ENCODE measurements around the gene KCNK6. TPM values are rescaled to one million over a fixed set of nuclear protein-coding genes. Genes with fewer than 3 reads are reported as not detected.
"Not testable (repeated sequence)": the region's sequence is repeated elsewhere in the genome, so short reads cannot be mapped to it uniquely, and the experiment has no call there.

KCNK6 gene
- total and polyA plus RNA-seq, 2 of the 8 experiments (the other 6 are each of a cell fraction or from before 2014, with no cell fraction given): 10.6 to 13.3 TPM

GRCh38 chr19:38362946-38363688 lies 43.5 kb downstream of the KCNK6 start:
- not testable (repeated sequence) for H2AFZ ChIP-seq (ENCODE audit: low read length); H3K79me2 ChIP-seq (ENCODE audit: control insufficient read depth in 1 of 2, insufficient read depth in 2 of 2, low read length in 2 of 2); H2BK12ac ChIP-seq (ENCODE audit: low read depth, low read length); H3K23ac ChIP-seq (ENCODE audit: insufficient read length); H3K9me3 ChIP-seq (ENCODE audit: insufficient read depth in 2 of 2, low read depth in 1 of 2, low read length in 1 of 2); H3K27ac ChIP-seq (ENCODE audit: low read depth, low read length); H3K36me3 ChIP-seq (ENCODE audit: control insufficient read depth in 2 of 4, insufficient read depth in 4 of 4, low read length in 3 of 4); FAIRE-seq; H4K8ac ChIP-seq (ENCODE audit: extremely low read depth, insufficient read depth, low read length); H3K18ac ChIP-seq (ENCODE audit: extremely low read depth, low read length); H3K56ac ChIP-seq (replicated peaks; ENCODE audit: insufficient read length, low read depth, low read length); H2BK20ac ChIP-seq (ENCODE audit: low read length); H3K4me1 ChIP-seq (replicated peaks in 1 of 4; ENCODE audit: control insufficient read depth in 3 of 4, insufficient read depth in 4 of 4, low read length in 3 of 4); H2AK5ac ChIP-seq (ENCODE audit: low read depth, low read length); H2BK15ac ChIP-seq (ENCODE audit: low read length); H3K14ac ChIP-seq (ENCODE audit: insufficient read length); H2BK5ac ChIP-seq (ENCODE audit: low read depth, low read length); DNase-seq (ENCODE audit: low read depth in 1 of 2, low spot score in 2 of 2); H4K91ac ChIP-seq (replicated peaks; ENCODE audit: insufficient read length, low read length); H3K79me1 ChIP-seq (ENCODE audit: low read depth, low read length); H3K9ac ChIP-seq (replicated peaks in 1 of 4; ENCODE audit: extremely low read depth in 1 of 4, low read depth in 3 of 4, low read length in 3 of 4); H3K23me2 ChIP-seq (ENCODE audit: low read depth, low read length); H3K4ac ChIP-seq (replicated peaks; ENCODE audit: insufficient read length, low read depth, low read length); H4K5ac ChIP-seq (ENCODE audit: insufficient read length, low read depth, low read length); H4K20me1 ChIP-seq (replicated peaks in 1 of 2; ENCODE audit: control insufficient read depth in 1 of 2, insufficient read depth in 2 of 2, low read length in 2 of 2); H2BK120ac ChIP-seq (replicated peaks; ENCODE audit: low read depth, low read length)
- H3K4me3 ChIP-seq (ENCODE audit: extremely low read depth in 1 of 4, insufficient read depth in 2 of 4, low read depth in 3 of 4, low read length in 4 of 4): peak overlapping the region; percentile 56 to 70 (median 60); a peak in 7 of 8 replicates
- POLR2A ChIA-PET (ENCODE audit: partially characterized antibody): interaction anchor here (1.1 to 2.8 kb wide), 4 partner anchors 11 to 58 kb away, joined by 3 to 9 read pairs (median 4); no protein-coding TSS in a partner anchor
- peak overlapping the region; percentile 71 to 76 for H3K4me2 ChIP-seq (ENCODE audit: insufficient read depth in 1 of 2, low read depth in 2 of 2, low read length in 2 of 2)
- H3K27me3 ChIP-seq (replicated peaks in 1 of 4; ENCODE audit: control insufficient read depth in 3 of 4, extremely low read depth in 1 of 4, insufficient read depth in 3 of 4, low read length in 3 of 4): peaks cover 4 to 24% (median 19%) of the 10 kb centered on the region in 4 experiments
- CTCF ChIA-PET (ENCODE audit: partially characterized antibody): interaction anchor here (1.5 to 1.8 kb wide), 2 partner anchors 21 to 119 kb away, joined by 3 to 5 read pairs; no protein-coding TSS in a partner anchor
- WGBS, 2 experiments (ENCODE audit: extremely low coverage in 1 of 2, insufficient coverage in 1 of 2, insufficient read length in 1 of 2, insufficient replicate concordance in 2 of 2, low coverage in 1 of 2, low lambda C conversion rate in 2 of 2, missing lambda C conversion rate in 1 of 2): 78% methylated on average over 13 of the region's 16 CpGs; no CpG with 5 or more reads in 1 of the 2 experiments

All from H1 (cell line).